Measurements from ENCODE around the gene SHISA5.

The SHISA5 gene

DNA sequence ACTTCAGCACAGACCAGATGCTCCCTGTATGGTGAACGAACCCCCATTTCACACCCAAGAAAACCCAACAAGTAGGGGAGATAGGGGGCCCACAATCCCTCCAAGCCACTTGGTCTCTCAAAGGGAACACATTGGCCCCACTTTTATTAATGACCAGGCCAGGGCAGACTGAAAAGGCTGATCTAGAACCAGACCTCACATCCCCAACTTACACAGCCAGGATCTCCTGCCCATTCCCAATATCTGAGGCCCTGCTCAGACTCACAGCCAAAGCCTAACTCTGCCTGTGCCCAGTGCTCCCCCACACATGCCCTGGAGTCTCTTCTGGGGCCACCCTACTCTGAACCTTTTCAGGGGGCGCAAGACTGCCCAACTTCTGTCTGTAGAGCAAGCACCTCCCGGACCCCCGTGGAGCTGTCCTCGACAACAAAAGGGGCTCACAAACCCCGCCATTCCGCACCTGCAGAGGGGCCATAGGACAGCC is 75.8 kb downstream of the SHISA5 start:
- TF ChIP-seq, protein P1, sequence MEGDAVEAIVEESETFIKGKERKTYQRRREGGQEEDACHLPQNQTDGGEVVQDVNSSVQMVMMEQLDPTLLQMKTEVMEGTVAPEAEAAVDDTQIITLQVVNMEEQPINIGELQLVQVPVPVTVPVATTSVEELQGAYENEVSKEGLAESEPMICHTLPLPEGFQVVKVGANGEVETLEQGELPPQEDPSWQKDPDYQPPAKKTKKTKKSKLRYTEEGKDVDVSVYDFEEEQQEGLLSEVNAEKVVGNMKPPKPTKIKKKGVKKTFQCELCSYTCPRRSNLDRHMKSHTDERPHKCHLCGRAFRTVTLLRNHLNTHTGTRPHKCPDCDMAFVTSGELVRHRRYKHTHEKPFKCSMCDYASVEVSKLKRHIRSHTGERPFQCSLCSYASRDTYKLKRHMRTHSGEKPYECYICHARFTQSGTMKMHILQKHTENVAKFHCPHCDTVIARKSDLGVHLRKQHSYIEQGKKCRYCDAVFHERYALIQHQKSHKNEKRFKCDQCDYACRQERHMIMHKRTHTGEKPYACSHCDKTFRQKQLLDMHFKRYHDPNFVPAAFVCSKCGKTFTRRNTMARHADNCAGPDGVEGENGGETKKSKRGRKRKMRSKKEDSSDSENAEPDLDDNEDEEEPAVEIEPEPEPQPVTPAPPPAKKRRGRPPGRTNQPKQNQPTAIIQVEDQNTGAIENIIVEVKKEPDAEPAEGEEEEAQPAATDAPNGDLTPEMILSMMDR (IDR thresholded peaks at IDR 0.05; ENCODE audit: low read depth, low read length), result no peak
- no peak for DNase-seq (ENCODE audit: extremely low read depth, low read depth)

DNA sequence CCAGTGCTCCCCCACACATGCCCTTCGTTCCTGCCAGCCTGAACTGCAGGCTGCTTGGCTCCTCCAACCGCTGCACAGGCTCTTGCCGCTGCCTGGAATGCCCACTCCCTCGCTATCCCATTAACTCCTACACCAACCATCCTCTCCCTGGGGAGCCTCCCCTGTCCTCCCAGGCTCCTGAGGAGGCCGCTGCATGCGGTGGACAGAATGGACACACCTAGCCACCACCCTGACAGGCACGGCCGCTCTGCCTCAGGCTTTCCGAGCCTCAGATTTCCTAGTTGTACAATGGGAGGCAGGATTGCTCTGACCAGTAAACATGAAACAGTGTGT is 76.4 kb downstream of the SHISA5 start:
- DNase-seq (ENCODE audit: extremely low read depth, low read depth), result no peak

DNA sequence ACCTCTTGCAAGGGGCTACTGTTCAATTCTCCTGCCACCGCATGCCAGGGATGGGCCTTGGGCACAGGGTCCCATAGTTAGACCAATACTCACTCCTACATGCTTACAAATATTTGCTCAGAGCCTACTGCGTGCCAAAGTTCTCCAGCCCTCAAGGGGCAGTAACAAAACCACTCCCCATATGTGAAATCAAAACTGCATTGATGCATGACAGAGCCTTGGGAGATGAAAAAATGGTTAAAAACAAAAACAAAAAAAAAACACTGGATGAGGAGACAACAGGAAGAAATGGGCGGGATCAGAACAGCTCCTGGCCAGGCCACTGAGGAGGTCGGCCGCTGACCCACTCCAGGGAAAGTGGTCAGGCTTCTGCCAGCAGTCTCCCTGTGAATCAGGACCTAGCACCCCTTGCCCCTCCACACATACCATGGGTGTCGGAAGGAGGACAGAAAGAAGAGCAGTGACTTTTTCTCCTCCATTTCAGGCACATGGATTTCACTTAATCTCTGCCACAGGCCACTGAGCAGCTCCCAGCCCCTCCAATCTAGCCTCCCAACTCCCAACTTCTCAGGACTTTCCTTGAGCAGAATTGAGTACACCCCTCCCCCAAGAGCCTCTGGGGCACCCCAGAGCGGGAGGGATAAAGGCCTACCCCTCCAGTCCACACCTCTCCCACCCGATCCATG is 76.9 kb downstream of the SHISA5 start:
- TF ChIP-seq, protein P1 (IDR thresholded peaks at IDR 0.05; ENCODE audit: low read depth, low read length), result no peak
- no peak for DNase-seq (ENCODE audit: extremely low read depth, low read depth)

More for the DNA sequence above, 76.4 kb downstream of the SHISA5 start:
- TF ChIP-seq, protein P1 (IDR thresholded peaks at IDR 0.05; ENCODE audit: low read depth, low read length), result no peak

DNA sequence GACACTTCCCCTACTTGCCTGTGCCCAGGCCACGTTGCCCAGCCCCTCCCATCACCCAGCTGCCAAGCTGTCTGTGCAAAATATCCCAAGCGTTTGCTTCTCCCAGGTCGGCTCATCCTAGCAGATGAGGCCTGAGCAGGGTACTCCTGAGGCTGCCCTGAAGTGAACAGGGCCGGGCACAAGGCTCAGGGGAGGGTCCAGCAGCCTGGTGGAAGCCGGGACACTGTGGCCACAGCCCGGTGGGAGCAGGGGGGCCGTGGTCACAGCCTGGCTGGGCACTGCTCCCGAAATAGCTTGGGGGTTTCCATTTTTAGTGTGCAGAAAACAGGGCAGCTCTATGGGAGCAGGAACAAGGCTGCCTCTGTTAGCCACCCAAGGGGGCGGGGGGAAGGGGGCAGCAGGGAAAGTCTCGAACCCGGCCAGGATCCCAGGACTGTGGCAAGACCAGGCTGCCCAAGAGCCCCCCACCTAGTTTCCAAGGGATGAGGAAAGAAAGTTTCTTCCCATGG is 77.5 kb downstream of the SHISA5 start:
- TF ChIP-seq, protein P1 (IDR thresholded peaks at IDR 0.05; ENCODE audit: low read depth, low read length), result no peak
- DNase-seq (ENCODE audit: extremely low read depth, low read depth), result no peak

DNA sequence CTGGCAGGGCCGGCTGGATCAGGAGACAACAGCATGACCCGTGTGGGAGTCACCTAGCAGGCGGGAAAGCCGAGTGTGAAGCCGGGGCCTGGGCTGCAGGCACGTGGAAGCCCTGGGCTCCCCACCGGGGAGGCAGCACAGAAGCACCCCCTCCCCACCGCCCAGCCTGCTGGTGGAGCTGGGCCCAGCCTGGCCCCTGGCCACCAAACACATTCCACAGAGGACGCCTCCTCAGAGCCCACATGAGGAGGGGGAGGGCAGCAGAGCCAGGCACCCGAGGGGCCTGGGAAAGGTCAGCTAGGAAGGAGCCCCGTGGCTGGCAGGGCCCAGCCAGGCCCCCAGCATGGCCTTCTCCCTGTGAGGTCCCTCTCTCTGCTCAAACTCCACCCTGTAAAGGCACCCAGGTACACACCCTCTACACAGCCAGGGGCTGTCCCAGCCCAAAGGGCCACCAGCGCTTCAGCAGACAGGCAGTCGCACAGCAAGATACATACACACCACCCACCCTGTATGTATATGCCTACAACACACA is 78.6 kb downstream of the SHISA5 start:
- DNase-seq (ENCODE audit: extremely low read depth, low read depth), result no peak
- TF ChIP-seq, protein P1 (IDR thresholded peaks at IDR 0.05; ENCODE audit: low read depth, low read length), result no peak

DNA sequence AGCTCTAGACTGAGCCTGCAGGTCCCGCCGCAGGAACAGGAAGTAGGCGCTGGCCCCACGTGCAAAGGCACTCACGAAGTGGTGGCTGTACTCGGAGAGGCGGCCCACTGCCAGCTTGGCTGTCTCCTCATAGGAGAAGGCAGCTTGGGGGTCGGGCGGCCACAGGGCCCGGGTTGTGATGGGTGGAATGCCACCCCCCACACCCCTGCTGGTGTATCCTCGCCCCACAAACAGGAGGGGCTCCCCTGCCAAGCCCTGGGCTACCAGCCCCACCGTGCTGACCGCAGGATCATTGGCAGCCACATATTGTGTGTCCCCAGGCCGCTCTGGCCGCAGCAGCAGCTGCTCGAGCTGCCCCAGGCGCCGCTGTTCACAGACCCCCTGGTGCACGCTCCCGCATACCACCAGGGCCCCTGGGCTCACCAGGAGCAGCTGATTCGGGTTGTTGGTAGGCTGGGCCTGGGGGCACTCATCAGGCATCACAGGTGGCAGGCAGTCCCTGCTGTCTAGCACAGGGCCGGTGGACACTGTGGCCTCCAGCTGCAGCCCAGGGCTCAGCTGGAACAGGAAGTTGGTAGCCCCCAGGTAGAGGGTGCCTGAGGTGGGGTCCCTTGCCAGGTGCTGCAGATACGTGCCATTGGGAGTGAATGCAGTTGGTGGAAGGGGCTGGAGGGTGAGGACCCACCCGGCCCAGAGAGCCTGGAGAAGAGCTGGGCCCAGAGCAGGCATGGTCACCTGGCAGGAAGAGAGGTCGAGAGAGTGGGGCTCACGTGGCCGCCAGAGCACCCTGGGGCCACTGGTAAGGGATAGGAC is 79.9 kb downstream of the SHISA5 start:
- TF ChIP-seq, protein P1 (IDR thresholded peaks at IDR 0.05; ENCODE audit: low read depth, low read length), result no peak
- no peak for DNase-seq (ENCODE audit: extremely low read depth, low read depth)

Measured in AG09319 (cell line).